Lower leg skin (tissue), 4 donors: ENCODE data around the gene HTD2. TPM values are rescaled to one million over a fixed set of nuclear protein-coding genes. Genes with fewer than 3 reads are reported as not detected.
"Not testable (repeated sequence)": the region's sequence is repeated elsewhere in the genome, so short reads cannot be mapped to it uniquely, and the experiment has no call there.

ENCODE experiments used
- DNase-seq, 2 donors: peaks; one replicate each; pipeline ENCODE4 v3.0.0-alpha.2; 2019; ENCODE audit warnings: low spot score in 2 of 2
- H3K4me3 ChIP-seq: fragments of 200-600 bp; sonication (generic); 2 replicates; pipeline ENCODE4 v1.5.1; 2017; ENCODE audit warnings: mild to moderate bottlenecking, low read depth; ENCODE audit not compliant: poor library complexity, severe bottlenecking
- POLR2A ChIP-seq, 2 donors: fragments of 450-650 bp; IDR thresholded peaks; one replicate each; pipeline ENCODE4 v1.6.1; 2016 to 2017; ENCODE audit warnings: antibody characterized with exemption in 2 of 2, mild to moderate bottlenecking in 1 of 2, moderate library complexity in 1 of 2
- WGBS, 2 donors: methylation state at CpG; one replicate each; pipeline ENCODE4 v1.1.5; 2018; 5-methylcytosine and 5-hydroxymethylcytosine counted together
- intact Hi-C: fragments of 100-400 bp; cut with DNase I; formaldehyde crosslinking; loops from one replicate; pipeline ENCODE4 v1.15.0; 2023; ENCODE audit warnings: low total_unique reads
- total RNA-seq, 4 donors: library from RNA; depleted of rRNA; stranded (reverse); fragments of >200 nt; gene quantifications; one replicate each; pipeline ENCODE4 v1.1.0, GENCODE V29; 2016
- TF ChIP-seq, protein P1 (sequence below), 3 donors: fragments of 450-650 bp; IDR thresholded peaks; one replicate each; pipeline ENCODE4 v1.5.1; 2016; ENCODE audit warnings: antibody characterized with exemption in 3 of 3, mild to moderate bottlenecking in 3 of 3, moderate library complexity in 2 of 3

HTD2 gene
- total RNA-seq, 4 donors from 2014 or later: 9.5 to 17.7 (median 12.7) TPM

- no peak overlapping the region for H3K4me3 ChIP-seq
- intact Hi-C loops: no loop called here
- TF ChIP-seq POLR2A (IDR thresholded peaks at IDR 0.05): no peak
- TF ChIP-seq, protein P1, sequence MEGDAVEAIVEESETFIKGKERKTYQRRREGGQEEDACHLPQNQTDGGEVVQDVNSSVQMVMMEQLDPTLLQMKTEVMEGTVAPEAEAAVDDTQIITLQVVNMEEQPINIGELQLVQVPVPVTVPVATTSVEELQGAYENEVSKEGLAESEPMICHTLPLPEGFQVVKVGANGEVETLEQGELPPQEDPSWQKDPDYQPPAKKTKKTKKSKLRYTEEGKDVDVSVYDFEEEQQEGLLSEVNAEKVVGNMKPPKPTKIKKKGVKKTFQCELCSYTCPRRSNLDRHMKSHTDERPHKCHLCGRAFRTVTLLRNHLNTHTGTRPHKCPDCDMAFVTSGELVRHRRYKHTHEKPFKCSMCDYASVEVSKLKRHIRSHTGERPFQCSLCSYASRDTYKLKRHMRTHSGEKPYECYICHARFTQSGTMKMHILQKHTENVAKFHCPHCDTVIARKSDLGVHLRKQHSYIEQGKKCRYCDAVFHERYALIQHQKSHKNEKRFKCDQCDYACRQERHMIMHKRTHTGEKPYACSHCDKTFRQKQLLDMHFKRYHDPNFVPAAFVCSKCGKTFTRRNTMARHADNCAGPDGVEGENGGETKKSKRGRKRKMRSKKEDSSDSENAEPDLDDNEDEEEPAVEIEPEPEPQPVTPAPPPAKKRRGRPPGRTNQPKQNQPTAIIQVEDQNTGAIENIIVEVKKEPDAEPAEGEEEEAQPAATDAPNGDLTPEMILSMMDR (IDR thresholded peaks at IDR 0.05): no peak
- WGBS, 2 donors: 81 to 89% methylated on average over 1 of the region's 1 CpG
- no peak for DNase-seq
These were observed 39.7 kb upstream of the HTD2 start for GRCh38 chr3:58266577-58266976.

DNA sequence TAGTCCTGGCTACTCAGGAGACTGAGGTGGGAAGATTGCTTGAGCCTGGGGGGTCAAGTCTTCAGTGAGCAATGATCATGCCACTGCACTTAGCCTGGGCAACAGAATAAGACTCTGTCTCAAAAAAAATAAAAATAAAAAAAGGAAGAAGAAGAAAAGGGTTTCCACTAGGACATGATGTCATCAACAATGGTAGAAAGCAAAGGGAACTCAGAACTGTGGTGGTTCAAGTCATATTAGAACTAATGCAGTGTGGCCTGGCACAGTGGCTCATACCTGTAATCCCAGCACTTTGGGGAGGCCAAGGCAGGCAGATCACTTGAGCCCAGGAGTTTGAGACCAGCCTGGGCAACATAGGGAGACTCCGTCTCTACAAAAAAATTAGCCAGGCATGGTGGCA, 38.8 kb upstream of the HTD2 start:
- H3K4me3 ChIP-seq, intact Hi-C loops, DNase-seq: not testable (repeated sequence)
- WGBS, 2 donors: 95 to 96% methylated on average over 1 of the region's 1 CpG

DNA sequence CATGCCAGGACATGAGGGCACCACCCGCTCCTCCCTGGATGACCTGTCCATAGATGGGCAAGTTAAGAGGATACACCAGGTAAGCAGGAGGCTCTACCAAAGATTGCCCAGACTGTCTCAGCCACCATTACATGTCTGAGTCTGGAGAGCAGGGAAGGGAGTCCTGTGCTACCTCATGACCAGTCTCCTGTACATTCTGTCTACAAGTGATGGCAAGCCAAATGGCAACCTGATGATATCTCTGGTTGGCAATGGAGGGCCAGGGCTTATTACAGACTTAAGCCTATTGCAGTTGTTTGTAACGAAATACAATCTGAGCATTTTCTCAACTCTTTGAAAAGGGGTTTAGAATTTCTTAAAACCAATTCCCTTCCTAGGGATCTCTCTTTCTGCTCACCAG, 37.0 kb upstream of the HTD2 start:
- DNase-seq: no peak
- H3K4me3 ChIP-seq: no peak overlapping the region
- TF ChIP-seq, protein P1 (IDR thresholded peaks at IDR 0.05): no peak
- TF ChIP-seq POLR2A (IDR thresholded peaks at IDR 0.05): no peak
- WGBS, 2 donors: 98% methylated on average over 2 of the region's 2 CpGs
- intact Hi-C loops: no loop called here

DNA sequence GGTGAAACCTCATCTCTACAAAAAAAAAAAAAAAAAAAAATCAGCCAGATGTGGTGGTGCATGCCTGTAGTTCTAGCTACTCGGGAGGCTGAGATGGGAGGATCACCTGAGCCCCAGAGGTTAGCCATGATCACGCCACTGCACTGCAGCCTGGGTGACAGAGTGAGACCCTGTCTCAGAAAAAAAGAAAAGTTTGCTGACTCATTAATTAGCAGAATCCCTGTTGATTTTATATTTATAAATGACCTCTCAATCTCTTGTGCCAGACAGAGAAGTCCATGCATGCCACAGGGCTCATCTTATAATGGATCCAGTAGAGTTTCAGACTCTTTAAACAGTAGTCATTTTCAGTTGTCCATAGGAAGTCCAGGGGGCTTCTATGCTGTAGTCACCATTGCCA, 35.8 kb upstream of the HTD2 start:
- WGBS, 2 donors: 95 to 98% methylated on average over 2 of the region's 2 CpGs
- no peak for DNase-seq
- TF ChIP-seq, protein P1 (IDR thresholded peaks at IDR 0.05): no peak
- no peak for TF ChIP-seq POLR2A (IDR thresholded peaks at IDR 0.05)
- intact Hi-C loops: no loop called here
- H3K4me3 ChIP-seq: no peak overlapping the region

DNA sequence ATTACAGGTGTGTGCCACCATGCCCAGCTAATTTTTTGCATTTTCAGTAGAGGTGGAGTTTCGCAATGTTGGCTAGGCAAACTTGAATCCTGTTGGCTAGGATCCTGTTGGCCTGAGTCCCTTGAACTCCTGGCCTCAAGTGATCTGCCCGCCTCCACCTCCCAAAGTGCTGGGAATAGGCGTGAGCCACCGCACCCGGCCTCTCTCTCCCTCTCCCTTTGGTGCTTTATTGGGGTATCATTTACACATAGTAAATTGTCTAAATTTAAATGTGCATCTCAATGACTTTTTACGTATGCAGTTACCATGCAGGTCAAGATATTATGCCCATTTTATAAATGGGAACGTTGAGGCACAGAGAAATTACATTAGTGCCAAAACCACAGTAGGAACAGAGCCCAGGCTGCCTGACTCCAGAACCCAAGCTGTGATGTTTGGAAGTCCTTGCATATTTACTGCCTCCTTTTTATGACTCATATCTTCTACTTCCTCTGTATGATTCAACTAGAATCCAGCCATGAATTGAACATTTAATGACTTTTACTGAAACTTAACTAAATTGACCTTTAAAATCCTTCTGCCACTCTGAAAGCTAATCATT, 34.3 kb upstream of the HTD2 start:
- TF ChIP-seq, protein P1 (IDR thresholded peaks at IDR 0.05): no peak
- no peak for TF ChIP-seq POLR2A (IDR thresholded peaks at IDR 0.05)
- DNase-seq: no peak
- intact Hi-C loops: no loop called here
- 55 to 57% methylated on average over 7 of the region's 7 CpGs for WGBS, 2 donors
- H3K4me3 ChIP-seq: no peak overlapping the region

GRCh38 chr3:58272891-58273290, 33.4 kb upstream of the HTD2 start:
- no peak for DNase-seq
- no peak overlapping the region for H3K4me3 ChIP-seq
- intact Hi-C loops: no loop called here
- 83 to 87% methylated on average over 3 of the region's 3 CpGs for WGBS, 2 donors
- no peak for TF ChIP-seq POLR2A (IDR thresholded peaks at IDR 0.05)
- TF ChIP-seq, protein P1 (IDR thresholded peaks at IDR 0.05): no peak

GRCh38 chr3:58273362-58273761, 33.0 kb upstream of the HTD2 start:
- intact Hi-C loops, H3K4me3 ChIP-seq, DNase-seq: not testable (repeated sequence)
- WGBS, 2 donors: 92 to 94% methylated on average over 3 of the region's 3 CpGs
